CD4-positive, alpha-beta memory T cell (primary cell): ENCODE data around the gene TMEM86B. TPM values are rescaled to one million over a fixed set of nuclear protein-coding genes. Genes with fewer than 3 reads are reported as not detected.
A peak's percentile ranks its signal among the peaks of the same experiment; 100 is the strongest.

Experiments used
- CTCF ChIA-PET: fragments of 350-600 bp; sonication (Branson Sonifier 250); formaldehyde crosslinking; loops from one replicate; lab custom pipeline; 2021; ENCODE audit warnings: inconsistent platforms; ENCODE audit not compliant: partially characterized antibody; lab: Charles Lee
- POLR2A ChIA-PET: fragments of 350-600 bp; sonication (Branson Sonifier 250); formaldehyde crosslinking; loops from one replicate; lab custom pipeline; 2021; ENCODE audit not compliant: partially characterized antibody; lab: Charles Lee
- DNase-seq, 5 donors: peaks; one replicate each; pipeline versions ENCODE4 v3.0.0 to v3.0.0-alpha.2; 2020 to 2022; ENCODE audit warnings: mixed read lengths in 1 of 5
- H3K27ac ChIP-seq: one replicate; pipeline ENCODE4 v1.7.0; 2013; ENCODE audit warnings: low read depth, low read length
- H3K27me3 ChIP-seq: 2 replicates; pipeline ENCODE4 v1.7.0; 2013; ENCODE audit warnings: mild to moderate bottlenecking, low read length, moderate library complexity; ENCODE audit not compliant: insufficient read depth
- H3K36me3 ChIP-seq: 2 replicates; pipeline ENCODE4 v1.7.0; 2013; ENCODE audit warnings: mild to moderate bottlenecking, low read length, moderate library complexity; ENCODE audit not compliant: insufficient read depth
- H3K4me1 ChIP-seq: 2 replicates; pipeline ENCODE4 v1.7.0; 2013; ENCODE audit warnings: mild to moderate bottlenecking, low read length, moderate library complexity; ENCODE audit not compliant: insufficient read depth
- H3K4me3 ChIP-seq, 2 donors: one replicate each; pipeline ENCODE4 v1.7.0; 2013; ENCODE audit warnings: low read length in 2 of 2, mild to moderate bottlenecking in 1 of 2
- H3K9me3 ChIP-seq, 2 donors: one replicate each; pipeline ENCODE4 v1.7.0; 2013; ENCODE audit warnings: low read length in 2 of 2, control low read depth in 1 of 2; ENCODE audit not compliant: control insufficient read depth in 1 of 2
- H3K27ac Mint-ChIP-seq, 7 donors: one replicate each; pipeline ENCODE4 v1.8.0; 2020 to 2021; ENCODE audit warnings: mixed read lengths in 7 of 7, mild to moderate bottlenecking in 6 of 7, inconsistent platforms in 3 of 7, moderate library complexity in 3 of 7
- H3K27me3 Mint-ChIP-seq, 2 donors: one replicate each; pipeline ENCODE4 v1.8.0; 2020 to 2021; ENCODE audit warnings: mixed read lengths in 2 of 2
- H3K36me3 Mint-ChIP-seq, 2 donors: one replicate each; pipeline ENCODE4 v1.8.0; 2020 to 2021; ENCODE audit warnings: mixed read lengths in 2 of 2, inconsistent platforms in 1 of 2, mild to moderate bottlenecking in 1 of 2
- H3K4me1 Mint-ChIP-seq, 4 donors: one replicate each; pipeline ENCODE4 v1.8.0; 2020 to 2021; ENCODE audit warnings: mixed read lengths in 4 of 4, mild to moderate bottlenecking in 1 of 4
- H3K4me3 Mint-ChIP-seq, 8 donors: one replicate each; pipeline ENCODE4 v1.8.0; 2020 to 2021; ENCODE audit warnings: mixed read lengths in 8 of 8, mild to moderate bottlenecking in 7 of 8, moderate library complexity in 6 of 8, inconsistent platforms in 3 of 8
- H3K9me3 Mint-ChIP-seq, 8 donors: one replicate each; pipeline ENCODE4 v1.8.0; 2020 to 2021; ENCODE audit warnings: mixed read lengths in 8 of 8, mild to moderate bottlenecking in 5 of 8, inconsistent platforms in 3 of 8, moderate library complexity in 1 of 8
- intact Hi-C: fragments of 100-400 bp; cut with micrococcal nuclease; formaldehyde crosslinking; loops from one replicate; pipeline ENCODE4 v1.15.1; 2023
- polyA plus RNA-seq, 2 donors: library from polyadenylated mRNA; unstranded; fragments of 300-500 nt; fragmentation: Illumina TruSeq; gene quantifications; one replicate each; pipeline ENCODE4 v1.2.3, GENCODE V29; 2021
- total RNA-seq, 2 experiments: library from RNA; stranded (reverse); gene quantifications; one replicate each; pipeline ENCODE4 v1.2.3, GENCODE V29; 2021

TMEM86B gene
- total and polyA plus RNA-seq, 4 experiments from 2014 or later = 3.5 to 22.1 (median 19.7) TPM; not detected in 1

DNA sequence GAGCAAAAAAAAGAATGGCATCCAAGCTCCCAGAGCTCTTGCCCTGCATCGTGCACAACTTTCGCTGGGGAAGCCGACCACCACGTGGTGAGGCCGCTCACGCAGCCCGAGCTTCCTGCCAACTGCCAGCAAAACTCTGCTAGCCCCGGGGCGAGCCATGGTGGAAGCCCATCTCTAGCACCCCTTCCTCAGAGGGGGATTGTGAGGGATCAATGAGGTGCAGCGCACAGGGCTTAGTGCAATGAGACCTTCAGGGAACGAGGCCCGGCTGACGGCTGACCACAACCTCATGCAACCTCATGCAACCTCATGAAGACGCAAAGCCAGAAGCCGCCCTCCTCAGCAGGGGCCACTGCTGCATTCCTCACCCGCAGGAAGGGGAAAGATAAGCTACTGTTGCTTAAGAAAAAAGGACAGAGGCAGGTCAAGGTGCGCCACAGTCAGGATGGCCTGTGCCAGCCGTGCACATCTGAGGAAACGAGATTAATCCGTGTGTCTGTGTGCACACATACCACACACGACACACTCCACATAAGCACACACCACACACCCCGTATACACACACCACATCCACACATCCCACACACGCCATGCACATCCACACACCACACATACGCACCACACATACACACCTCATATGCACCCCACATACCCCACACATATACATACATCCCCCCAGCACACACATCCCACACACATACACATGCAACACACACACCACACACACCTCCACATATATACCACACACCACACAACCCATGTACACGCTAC is 41.8 kb upstream of the TMEM86B start:
- CTCF ChIA-PET = interaction anchor here (2.1 kb wide), 1 partner anchor 233 kb away, joined by 5 read pairs; no protein-coding TSS in a partner anchor

DNA sequence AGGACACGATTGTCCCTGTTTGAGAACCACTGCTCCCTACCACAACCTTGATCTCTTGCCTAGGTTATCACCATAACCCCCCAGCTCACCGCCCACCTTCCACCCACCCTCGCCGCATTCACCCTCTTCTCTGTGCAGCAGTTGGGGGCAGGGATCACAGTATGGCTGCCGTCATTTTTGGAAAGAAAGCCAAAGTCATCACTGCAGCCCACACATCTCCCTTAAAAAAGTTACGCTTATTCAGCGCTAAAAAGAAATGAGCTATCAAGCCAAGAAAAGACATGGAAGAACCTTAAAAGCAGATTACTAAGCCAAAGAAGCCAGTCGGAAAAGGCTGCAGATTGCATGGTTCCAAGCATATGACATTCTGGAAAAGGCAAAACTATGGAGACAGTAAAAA is 40.7 kb upstream of the TMEM86B start:
- Histone ChIP-seq H3K4me3 (no peak overlapping the region), H3K4me1 (no peaks in the 10 kb centered on the region), H3K27ac (no peak overlapping the region), H3K27me3 (no peaks in the 10 kb centered on the region), H3K36me3 (peaks cover 23% of the 10 kb centered on the region), H3K9me3 (no peaks in the 10 kb centered on the region)
- POLR2A ChIA-PET = interaction anchor here (2.2 kb wide), 1 partner anchor 10 kb away, joined by 10 read pairs; the partner anchor contains the start of gene PPP6R1
- peak overlapping the region in 1 of 8 donors; percentile 9 for H3K4me3 Mint-ChIP-seq
- intact Hi-C loops = no loop called here
- H3K27me3 Mint-ChIP-seq = no peaks in the 10 kb centered on the region
- H3K4me1 Mint-ChIP-seq = peaks cover 0 to 10% (median 5%) of the 10 kb centered on the region in 4 donors
- peaks cover 0 to 3% (median 0%) of the 10 kb centered on the region in 8 donors for H3K9me3 Mint-ChIP-seq
- H3K27ac Mint-ChIP-seq = peak overlapping the region in 1 of 7 donors; percentile 31
- H3K36me3 Mint-ChIP-seq = peaks cover 31 to 46% of the 10 kb centered on the region in 2 donors
- CTCF ChIA-PET = interaction anchor here (2.1 kb wide), 1 partner anchor 234 kb away, joined by 5 read pairs; no protein-coding TSS in a partner anchor
- DNase-seq = no peak

More for the DNA sequence above, 41.8 kb upstream of the TMEM86B start:
- Histone ChIP-seq H3K4me3 (no peak overlapping the region), H3K27ac (no peak overlapping the region), H3K4me1 (no peaks in the 10 kb centered on the region), H3K27me3 (no peaks in the 10 kb centered on the region), H3K9me3 (no peaks in the 10 kb centered on the region), H3K36me3 (peaks cover 23% of the 10 kb centered on the region)
- intact Hi-C loops = no loop called here
- peaks cover 35 to 46% of the 10 kb centered on the region in 2 donors for H3K36me3 Mint-ChIP-seq
- H3K4me3 Mint-ChIP-seq = no peak overlapping the region
- POLR2A ChIA-PET = interaction anchor here (2.2 kb wide), 1 partner anchor 11 kb away, joined by 10 read pairs; the partner anchor contains the start of gene PPP6R1
- peak overlapping the region in 1 of 7 donors; percentile 5 for H3K27ac Mint-ChIP-seq
- peaks cover 0 to 3% (median 0%) of the 10 kb centered on the region in 8 donors for H3K9me3 Mint-ChIP-seq
- peaks cover 0 to 10% (median 5%) of the 10 kb centered on the region in 4 donors for H3K4me1 Mint-ChIP-seq
- DNase-seq = no peak
- H3K27me3 Mint-ChIP-seq = no peaks in the 10 kb centered on the region

DNA sequence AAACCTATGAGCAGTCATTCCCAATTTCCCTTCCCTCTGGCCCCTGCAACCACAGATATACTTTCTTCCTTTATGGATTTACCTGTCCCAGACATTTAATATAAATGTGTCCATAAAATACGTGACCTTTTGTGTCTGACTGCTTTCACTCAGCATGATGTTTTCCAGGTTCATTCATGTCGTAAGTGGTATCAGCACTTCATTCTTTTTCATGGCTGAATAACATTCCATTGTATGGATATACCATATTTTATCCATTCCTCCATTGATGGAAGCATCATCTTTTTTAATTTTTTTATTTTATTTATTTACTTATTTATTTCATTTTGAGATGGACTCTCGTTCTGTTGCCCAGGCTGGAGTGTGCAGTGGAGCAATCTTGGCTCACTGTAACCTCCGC is 38.3 kb upstream of the TMEM86B start:
- H3K27me3 ChIP-seq = no peaks in the 10 kb centered on the region
- peaks cover 9% of the 10 kb centered on the region for H3K36me3 ChIP-seq
- DNase-seq = no peak
- peaks cover 0 to 10% (median 5%) of the 10 kb centered on the region in 4 donors for H3K4me1 Mint-ChIP-seq
- H3K27ac Mint-ChIP-seq = no peak overlapping the region
- H3K36me3 Mint-ChIP-seq = peaks cover 16 to 39% of the 10 kb centered on the region in 2 donors
- H3K4me3 ChIP-seq = no peak overlapping the region
- no peaks in the 10 kb centered on the region for H3K9me3 ChIP-seq
- H3K4me3 Mint-ChIP-seq = no peak overlapping the region
- H3K9me3 Mint-ChIP-seq = peaks cover 0 to 3% (median 0%) of the 10 kb centered on the region in 8 donors
- no peaks in the 10 kb centered on the region for H3K4me1 ChIP-seq
- H3K27me3 Mint-ChIP-seq = no peaks in the 10 kb centered on the region
- CTCF ChIA-PET = no interaction called here
- intact Hi-C loops = no loop called here
- POLR2A ChIA-PET = interaction anchor here (1.0 kb wide), 1 partner anchor 11 kb away, joined by 5 read pairs; no protein-coding TSS in a partner anchor
- H3K27ac ChIP-seq = no peak overlapping the region

- ChIA-PET POLR2A (interaction anchor here (1.0 kb wide), 1 partner anchor 10 kb away, joined by 5 read pairs; no protein-coding TSS in a partner anchor), CTCF (no interaction called here)
- H3K9me3 Mint-ChIP-seq = peaks cover 0 to 3% (median 0%) of the 10 kb centered on the region in 8 donors
- H3K27me3 ChIP-seq = no peaks in the 10 kb centered on the region
- H3K27ac ChIP-seq = no peak overlapping the region
- no peaks in the 10 kb centered on the region for H3K27me3 Mint-ChIP-seq
- DNase-seq = no peak
- peaks cover 9% of the 10 kb centered on the region for H3K36me3 ChIP-seq
- no peak overlapping the region for H3K4me3 ChIP-seq
- no peak overlapping the region for H3K4me3 Mint-ChIP-seq
- peaks cover 0 to 10% (median 5%) of the 10 kb centered on the region in 4 donors for H3K4me1 Mint-ChIP-seq
- no peaks in the 10 kb centered on the region for H3K9me3 ChIP-seq
- no peaks in the 10 kb centered on the region for H3K4me1 ChIP-seq
- peaks cover 13 to 38% of the 10 kb centered on the region in 2 donors for H3K36me3 Mint-ChIP-seq
- peak overlapping the region in 3 of 7 donors; percentile 7 to 68 (median 24) for H3K27ac Mint-ChIP-seq
- intact Hi-C loops = no loop called here
These were observed 37.8 kb upstream of the TMEM86B start for GRCh38 chr19:55266404-55266803.

- DNase-seq = no peak
- ChIA-PET POLR2A (no interaction called here), CTCF (no interaction called here)
- intact Hi-C loops = no loop called here
- H3K4me3 ChIP-seq = no peak overlapping the region
- Mint-ChIP-seq H3K27ac (peak overlapping the region in 2 of 7 donors; percentile 24 to 68), H3K4me3 (no peak overlapping the region), H3K27me3 (no peaks in the 10 kb centered on the region), H3K9me3 (peaks cover 0 to 3% (median 0%) of the 10 kb centered on the region in 8 donors), H3K4me1 (peaks cover 0 to 9% (median 5%) of the 10 kb centered on the region in 4 donors), H3K36me3 (peaks cover 11 to 37% of the 10 kb centered on the region in 2 donors)
- no peak overlapping the region for H3K27ac ChIP-seq
- peaks cover 9% of the 10 kb centered on the region for H3K36me3 ChIP-seq
- H3K27me3 ChIP-seq = no peaks in the 10 kb centered on the region
- no peaks in the 10 kb centered on the region for H3K4me1 ChIP-seq
- H3K9me3 ChIP-seq = no peaks in the 10 kb centered on the region
These were observed 37.3 kb upstream of the TMEM86B start for GRCh38 chr19:55265723-55266386.

DNA sequence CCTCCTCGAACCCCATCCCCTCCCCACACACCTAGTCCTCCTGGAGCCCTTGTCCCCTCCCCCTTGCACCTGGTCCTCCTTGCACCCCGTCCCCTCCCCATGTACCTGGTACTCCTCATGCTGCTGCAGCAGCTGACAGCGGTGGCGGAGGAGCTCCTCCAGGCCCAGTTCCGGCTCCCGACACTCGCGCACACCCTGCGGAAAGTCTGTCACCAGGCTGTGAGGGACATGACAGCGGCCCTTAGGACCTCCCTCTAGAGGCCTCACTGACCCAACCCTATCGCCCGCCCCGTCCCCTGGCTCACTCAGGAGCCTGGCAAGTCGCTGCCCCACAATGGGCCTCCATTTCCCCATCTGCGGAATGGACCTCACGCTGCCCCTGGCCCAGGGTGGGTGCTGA is 36.6 kb upstream of the TMEM86B start:
- Mint-ChIP-seq H3K27me3 (no peaks in the 10 kb centered on the region), H3K9me3 (peaks cover 0 to 3% (median 0%) of the 10 kb centered on the region in 8 donors), H3K27ac (no peak overlapping the region), H3K4me3 (no peak overlapping the region), H3K36me3 (peaks cover 9 to 32% of the 10 kb centered on the region in 2 donors), H3K4me1 (peaks cover 0 to 9% (median 8%) of the 10 kb centered on the region in 4 donors)
- H3K27me3 ChIP-seq = no peaks in the 10 kb centered on the region
- H3K4me3 ChIP-seq = no peak overlapping the region
- no peaks in the 10 kb centered on the region for H3K9me3 ChIP-seq
- no peak overlapping the region for H3K27ac ChIP-seq
- intact Hi-C loops = no loop called here
- DNase-seq = no peak
- peaks cover 3% of the 10 kb centered on the region for H3K4me1 ChIP-seq
- POLR2A ChIA-PET = no interaction called here
- CTCF ChIA-PET = no interaction called here
- H3K36me3 ChIP-seq = peaks cover 3% of the 10 kb centered on the region

GRCh38 chr19:55264531-55264930 is 36.0 kb upstream of the TMEM86B start:
- Histone ChIP-seq H3K4me1 (peaks cover 10% of the 10 kb centered on the region), H3K36me3 (no peaks in the 10 kb centered on the region), H3K9me3 (no peaks in the 10 kb centered on the region), H3K4me3 (no peak overlapping the region), H3K27ac (no peak overlapping the region), H3K27me3 (no peaks in the 10 kb centered on the region)
- H3K4me3 Mint-ChIP-seq = no peak overlapping the region
- POLR2A ChIA-PET = interaction anchor here (0.7 kb wide), 1 partner anchor 15 kb away, joined by 3 read pairs; the partner anchor contains the start of gene HSPBP1
- peaks cover 3 to 12% (median 9%) of the 10 kb centered on the region in 4 donors for H3K4me1 Mint-ChIP-seq
- no peak for DNase-seq
- peaks cover 7 to 26% of the 10 kb centered on the region in 2 donors for H3K36me3 Mint-ChIP-seq
- CTCF ChIA-PET = no interaction called here
- H3K9me3 Mint-ChIP-seq = peaks cover 0 to 3% (median 0%) of the 10 kb centered on the region in 8 donors
- intact Hi-C loops = no loop called here
- no peaks in the 10 kb centered on the region for H3K27me3 Mint-ChIP-seq
- H3K27ac Mint-ChIP-seq = no peak overlapping the region
